Measurements from ENCODE around the gene EPB41L3.
A peak's percentile ranks its signal among the peaks of the same experiment; 100 is the strongest.
"Not testable (repeated sequence)": the region's sequence is repeated elsewhere in the genome, so short reads cannot be mapped to it uniquely, and the experiment has no call there.

The EPB41L3 gene

GRCh38 chr18:5543773-5544389 is at the start of gene EPB41L3:
Gene EPB41L3, minus strand, starts transcription at chr18:5543997. Its CDS starts 54,814 bp downstream, at chr18:5489183.
- peak; percentile 82 for DNase-seq

GRCh38 chr18:5588529-5588928 is 44.7 kb upstream of the EPB41L3 start:
- DNase-seq: no peak

GRCh38 chr18:5585653-5586052 is 41.9 kb upstream of the EPB41L3 start:
- no peak for DNase-seq

GRCh38 chr18:5584746-5585417 is 41.1 kb upstream of the EPB41L3 start:
- no peak for DNase-seq

GRCh38 chr18:5582849-5583681 is 39.3 kb upstream of the EPB41L3 start:
- DNase-seq: no peak

GRCh38 chr18:5582076-5582475 is 38.3 kb upstream of the EPB41L3 start:
- peak; percentile 44 for DNase-seq

- no peak for DNase-seq
Observed at GRCh38 chr18:5574843-5575242, 31.0 kb upstream of the EPB41L3 start.

- DNase-seq: no peak
Observed at GRCh38 chr18:5571666-5572065, 27.9 kb upstream of the EPB41L3 start.

GRCh38 chr18:5570613-5571012 is 26.8 kb upstream of the EPB41L3 start:
- not testable (repeated sequence) for DNase-seq

GRCh38 chr18:5568416-5568815 is 24.6 kb upstream of the EPB41L3 start:
- no peak for DNase-seq

- no peak for DNase-seq
Observed at GRCh38 chr18:5558851-5559250, 15.1 kb upstream of the EPB41L3 start.

GRCh38 chr18:5556310-5556974 is 12.6 kb upstream of the EPB41L3 start:
- DNase-seq: no peak

- no peak for DNase-seq
Observed at GRCh38 chr18:5554629-5555028, 10.8 kb upstream of the EPB41L3 start.

- DNase-seq: peak; percentile 85
Observed at GRCh38 chr18:5546660-5547059, 2.9 kb upstream of the EPB41L3 start.

GRCh38 chr18:5543036-5543680 is 639 bp downstream of the EPB41L3 start:
- peak; percentile 73 for DNase-seq

GRCh38 chr18:5542515-5543035 is 1.2 kb downstream of the EPB41L3 start:
- peak; percentile 74 for DNase-seq

- DNase-seq: peak; percentile 52
Observed at GRCh38 chr18:5541644-5542043, 2.2 kb downstream of the EPB41L3 start.

- no peak for DNase-seq
Observed at GRCh38 chr18:5539391-5539790, 4.4 kb downstream of the EPB41L3 start.

- no peak for DNase-seq
Observed at GRCh38 chr18:5538544-5538943, 5.3 kb downstream of the EPB41L3 start.

- no peak for DNase-seq
Observed at GRCh38 chr18:5537860-5538259, 5.9 kb downstream of the EPB41L3 start.

GRCh38 chr18:5534845-5535244 is 9.0 kb downstream of the EPB41L3 start:
- no peak for DNase-seq

GRCh38 chr18:5532066-5532465 is 11.7 kb downstream of the EPB41L3 start:
- no peak for DNase-seq
